ENCODE results near the gene SLC50A1. TPM values are rescaled to one million over a fixed set of nuclear protein-coding genes. Genes with fewer than 3 reads are reported as not detected.

The SLC50A1 gene
- total RNA-seq, 1 donor from 2014 or later = 22.8 TPM

DNA sequence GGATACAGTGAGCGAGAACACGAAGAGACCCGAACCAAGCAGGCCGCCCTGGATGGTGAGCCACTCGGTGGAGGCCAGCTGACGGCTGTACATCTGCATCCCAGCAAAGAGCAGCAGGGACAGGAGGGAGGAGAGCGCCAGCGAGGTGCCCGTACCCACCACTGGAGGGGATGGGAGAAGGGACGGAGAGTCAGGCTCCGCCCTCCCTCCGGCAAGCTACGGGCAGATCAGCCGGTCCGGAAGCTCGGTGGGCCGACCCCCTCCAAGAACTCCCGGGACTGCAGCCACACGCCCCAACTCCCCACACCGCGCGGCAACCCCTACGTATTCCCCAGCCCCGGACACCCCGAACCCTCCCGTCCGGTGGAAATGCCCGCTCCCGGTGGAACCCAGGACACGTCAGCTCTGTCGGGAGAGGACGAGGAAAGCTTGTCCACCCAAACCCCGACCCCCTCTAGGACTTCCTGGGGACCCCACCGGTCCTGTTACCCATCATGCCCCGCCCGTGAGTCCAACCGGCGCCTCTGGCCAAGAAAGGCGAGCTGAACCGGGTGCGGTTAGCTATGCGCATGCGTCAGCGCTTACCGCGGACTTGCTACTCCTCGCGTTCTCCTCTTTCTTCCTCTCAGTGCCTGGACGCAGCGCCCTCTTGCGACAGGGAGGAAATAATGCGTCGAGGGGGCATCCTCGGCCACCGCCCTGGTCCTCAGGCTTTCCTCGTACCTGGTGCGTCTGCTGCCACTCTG is 37.3 kb downstream of the SLC50A1 start, which contains the start of gene KRTCAP2:
Gene KRTCAP2 (minus strand): TSS at position 573 of the 746 bp plus-strand sequence. CDS start 80 bp downstream, at position 493.
- Histone ChIP-seq H3K79me2 (ENCODE audit: insufficient read depth, low read length) (peaks cover 34% of the 10 kb centered on the region), H3K4me2 (ENCODE audit: low read length) (peak within 1 kb of the TSS; percentile 92), H3K9ac (ENCODE audit: low read length) (peak within 1 kb of the TSS; percentile 96), H3K27me3 (ENCODE audit: insufficient read depth, low read length) (no peaks in the 10 kb centered on the region), H2AFZ (ENCODE audit: low read depth, low read length) (peak within 1 kb of the TSS; percentile 89), H3K9me3 (ENCODE audit: insufficient read depth, low read depth, low read length) (no peaks in the 10 kb centered on the region), H4K20me1 (ENCODE audit: insufficient read depth, low read length) (peaks cover 17% of the 10 kb centered on the region), H3K27ac (ENCODE audit: low read depth, low read length) (peak within 1 kb of the TSS; percentile 93), H3K4me1 (ENCODE audit: insufficient read depth, low read length) (peaks cover 22% of the 10 kb centered on the region), H3K4me3 (ENCODE audit: insufficient read depth, low read depth, low read length) (peak within 1 kb of the TSS; percentile 84), H3K36me3 (ENCODE audit: insufficient read depth, low read length) (peaks cover 13% of the 10 kb centered on the region)
- Mint-ChIP-seq H3K4me3 (ENCODE audit: unreplicated experiment) (peak within 1 kb of the TSS; percentile 97), H3K9me3 (ENCODE audit: unreplicated experiment) (no peaks in the 10 kb centered on the region), H3K36me3 (ENCODE audit: low read depth, unreplicated experiment) (peaks cover 17% of the 10 kb centered on the region), H3K27ac (ENCODE audit: unreplicated experiment) (peak within 1 kb of the TSS; percentile 98), H3K27me3 (ENCODE audit: low read depth, unreplicated experiment) (no peaks in the 10 kb centered on the region), H3K4me1 (ENCODE audit: low read depth, unreplicated experiment) (peaks cover 22% of the 10 kb centered on the region)
- TF ChIP-seq CTCF (IDR thresholded peaks at IDR 0.05; ENCODE audit: insufficient read depth, low read depth, low read length) (peak; percentile 87), EZH2 (IDR thresholded peaks at IDR 0.05; ENCODE audit: insufficient read depth, low read length) (no peak)
- DNase-seq (ENCODE audit: low read depth) (peak; percentile 87), FAIRE-seq (no peak)

DNA sequence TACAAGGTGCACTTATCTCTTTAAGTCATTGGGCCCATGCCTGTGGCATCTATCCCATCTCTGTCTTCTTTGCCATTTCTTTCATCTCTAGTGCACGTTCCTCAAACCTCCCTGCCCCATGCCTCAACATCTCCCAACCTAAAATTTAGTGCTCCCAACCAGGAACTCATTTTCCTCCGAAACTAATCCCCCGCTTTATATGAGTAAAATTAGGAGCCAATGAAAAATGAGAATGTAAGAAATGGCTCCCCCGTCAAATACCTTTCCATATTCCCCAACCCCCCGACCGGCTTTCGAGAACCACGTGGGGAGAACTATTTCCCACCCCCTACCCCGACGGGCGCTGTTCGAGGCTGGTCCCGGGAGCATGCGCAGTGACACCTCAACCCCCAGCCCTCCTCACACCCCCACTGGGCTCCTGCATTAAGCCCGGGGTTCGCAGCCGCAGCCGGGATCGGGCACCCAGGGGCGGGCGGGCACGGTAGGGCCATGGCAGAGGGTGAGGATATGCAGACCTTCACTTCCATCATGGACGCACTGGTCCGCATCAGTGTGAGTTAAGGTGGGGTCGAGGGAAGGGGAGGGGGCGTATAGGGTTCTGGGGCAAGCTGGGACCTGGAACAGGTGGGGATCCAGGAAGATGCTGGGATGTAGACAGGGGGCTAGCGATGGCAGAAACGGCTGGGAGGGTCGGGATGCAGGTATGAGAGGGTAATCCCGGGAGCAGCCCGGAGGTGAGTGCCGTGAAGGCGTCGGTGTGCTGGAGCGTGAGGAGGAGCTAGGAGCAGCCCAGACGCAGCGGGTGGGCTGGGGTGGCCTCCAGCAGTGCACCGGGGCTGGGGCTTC is 38.0 kb downstream of the SLC50A1 start, which contains the start of gene TRIM46:
Gene TRIM46 (plus strand): TSS at position 372 of the 846 bp plus-strand sequence. CDS start 118 bp downstream, at position 490.
- H3K79me2 ChIP-seq (ENCODE audit: insufficient read depth, low read length) = peaks cover 34% of the 10 kb centered on the region
- peak within 1 kb of the TSS; percentile 84 for H3K4me3 ChIP-seq (ENCODE audit: insufficient read depth, low read depth, low read length)
- H4K20me1 ChIP-seq (ENCODE audit: insufficient read depth, low read length) = peaks cover 14% of the 10 kb centered on the region
- H3K27me3 ChIP-seq (ENCODE audit: insufficient read depth, low read length) = no peaks in the 10 kb centered on the region
- H3K36me3 Mint-ChIP-seq (ENCODE audit: low read depth, unreplicated experiment) = peaks cover 17% of the 10 kb centered on the region
- no peaks in the 10 kb centered on the region for H3K27me3 Mint-ChIP-seq (ENCODE audit: low read depth, unreplicated experiment)
- TF ChIP-seq EZH2 (IDR thresholded peaks at IDR 0.05; ENCODE audit: insufficient read depth, low read length) (no peak), CTCF (IDR thresholded peaks at IDR 0.05; ENCODE audit: insufficient read depth, low read depth, low read length) (no peak)
- peak within 1 kb of the TSS; percentile 96 for H3K9ac ChIP-seq (ENCODE audit: low read length)
- H3K4me2 ChIP-seq (ENCODE audit: low read length) = peak within 1 kb of the TSS; percentile 92
- FAIRE-seq (no peak), DNase-seq (ENCODE audit: low read depth) (peak; percentile 36)
- H3K9me3 ChIP-seq (ENCODE audit: insufficient read depth, low read depth, low read length) = no peaks in the 10 kb centered on the region
- H3K9me3 Mint-ChIP-seq (ENCODE audit: unreplicated experiment) = no peaks in the 10 kb centered on the region
- H3K4me1 Mint-ChIP-seq (ENCODE audit: low read depth, unreplicated experiment) = peaks cover 22% of the 10 kb centered on the region
- peak within 1 kb of the TSS; percentile 97 for H3K4me3 Mint-ChIP-seq (ENCODE audit: unreplicated experiment)
- peak within 1 kb of the TSS; percentile 93 for H3K27ac ChIP-seq (ENCODE audit: low read depth, low read length)
- H2AFZ ChIP-seq (ENCODE audit: low read depth, low read length) = peak within 1 kb of the TSS; percentile 89
- peaks cover 13% of the 10 kb centered on the region for H3K36me3 ChIP-seq (ENCODE audit: insufficient read depth, low read length)
- peak within 1 kb of the TSS; percentile 98 for H3K27ac Mint-ChIP-seq (ENCODE audit: unreplicated experiment)
- peaks cover 22% of the 10 kb centered on the region for H3K4me1 ChIP-seq (ENCODE audit: insufficient read depth, low read length)

Data from astrocyte (in vitro differentiated cells and primary cell).